ENCODE data around the gene ZNF736. TPM values are rescaled to one million over a fixed set of nuclear protein-coding genes. Genes with fewer than 3 reads are reported as not detected.

ZNF736 gene
- total RNA-seq, 1 donor from 2014 or later, result not detected

DNA sequence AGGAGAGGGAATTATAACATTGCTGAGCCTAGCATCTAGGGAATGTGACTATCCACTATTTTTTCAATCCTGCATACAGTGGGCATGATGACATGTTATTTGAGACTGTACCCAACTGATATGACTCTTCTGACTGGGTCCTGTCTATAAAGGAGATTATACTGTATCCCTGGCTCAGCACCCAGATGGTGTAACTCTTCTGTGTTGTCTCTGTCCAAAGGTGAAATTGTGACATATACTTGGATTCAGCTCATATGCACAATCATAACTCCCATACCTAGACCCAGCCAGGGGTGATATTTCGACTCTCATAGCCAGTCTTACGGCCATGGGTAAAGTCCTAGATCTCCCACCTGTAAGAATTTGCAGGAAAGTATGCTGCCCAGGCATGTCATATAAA is 59.3 kb downstream of the ZNF736 start:
- Mint-ChIP-seq H3K36me3 (no peaks in the 10 kb centered on the region), H3K9me3 (peaks cover 30% of the 10 kb centered on the region), H3K4me3 (no peak overlapping the region), H3K27me3 (no peaks in the 10 kb centered on the region), H3K4me1 (ENCODE audit: unreplicated experiment) (no peaks in the 10 kb centered on the region), H3K27ac (no peak overlapping the region)
- DNase-seq (ENCODE audit: extremely low spot score, unreplicated experiment), result no peak
- TF ChIP-seq, protein P1, sequence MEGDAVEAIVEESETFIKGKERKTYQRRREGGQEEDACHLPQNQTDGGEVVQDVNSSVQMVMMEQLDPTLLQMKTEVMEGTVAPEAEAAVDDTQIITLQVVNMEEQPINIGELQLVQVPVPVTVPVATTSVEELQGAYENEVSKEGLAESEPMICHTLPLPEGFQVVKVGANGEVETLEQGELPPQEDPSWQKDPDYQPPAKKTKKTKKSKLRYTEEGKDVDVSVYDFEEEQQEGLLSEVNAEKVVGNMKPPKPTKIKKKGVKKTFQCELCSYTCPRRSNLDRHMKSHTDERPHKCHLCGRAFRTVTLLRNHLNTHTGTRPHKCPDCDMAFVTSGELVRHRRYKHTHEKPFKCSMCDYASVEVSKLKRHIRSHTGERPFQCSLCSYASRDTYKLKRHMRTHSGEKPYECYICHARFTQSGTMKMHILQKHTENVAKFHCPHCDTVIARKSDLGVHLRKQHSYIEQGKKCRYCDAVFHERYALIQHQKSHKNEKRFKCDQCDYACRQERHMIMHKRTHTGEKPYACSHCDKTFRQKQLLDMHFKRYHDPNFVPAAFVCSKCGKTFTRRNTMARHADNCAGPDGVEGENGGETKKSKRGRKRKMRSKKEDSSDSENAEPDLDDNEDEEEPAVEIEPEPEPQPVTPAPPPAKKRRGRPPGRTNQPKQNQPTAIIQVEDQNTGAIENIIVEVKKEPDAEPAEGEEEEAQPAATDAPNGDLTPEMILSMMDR (conservative IDR thresholded peaks at IDR 0.05), result no peak

DNA sequence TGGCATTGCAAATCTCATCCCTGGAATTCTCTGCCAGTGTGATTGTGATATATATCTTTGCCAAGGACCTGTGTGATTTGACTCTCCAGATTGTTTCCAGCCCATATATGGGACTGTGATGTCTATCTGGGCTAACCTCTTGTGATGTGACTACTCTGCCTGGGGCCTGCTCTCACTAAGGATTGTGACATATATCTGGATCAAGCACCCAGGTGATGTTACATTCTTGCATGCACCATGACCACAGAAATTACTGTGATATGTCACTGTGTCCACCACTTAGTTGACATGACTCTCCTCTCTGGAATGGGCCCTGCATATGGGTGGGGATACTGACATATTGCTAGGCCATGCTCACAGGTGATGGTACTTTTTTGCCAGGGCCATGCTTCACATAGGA is 86.6 kb downstream of the ZNF736 start:
- TF ChIP-seq, protein P1 (conservative IDR thresholded peaks at IDR 0.05), result no peak
- no peak overlapping the region for H3K27ac Mint-ChIP-seq
- H3K36me3 Mint-ChIP-seq, result no peaks in the 10 kb centered on the region
- H3K27me3 Mint-ChIP-seq, result no peaks in the 10 kb centered on the region
- no peaks in the 10 kb centered on the region for H3K9me3 Mint-ChIP-seq
- H3K4me1 Mint-ChIP-seq (ENCODE audit: unreplicated experiment), result no peaks in the 10 kb centered on the region
- H3K4me3 Mint-ChIP-seq, result no peak overlapping the region
- DNase-seq (ENCODE audit: extremely low spot score, unreplicated experiment), result no peak

Other genes with a start within 250 kb of the ZNF736 start
- not detected in 2 replicates for gene ZNF735, start 106.8 kb upstream of the ZNF736 start, total RNA-seq (ENCODE audit: low replicate concordance)
- not detected in 2 replicates for gene ZNF679, start 85.5 kb upstream of the ZNF736 start, total RNA-seq (ENCODE audit: low replicate concordance)
- 5.5 and 15.9 TPM in 2 replicates for gene ZNF680, start 249.1 kb downstream of the ZNF736 start, total RNA-seq (ENCODE audit: low replicate concordance)